GM12878 (cell line): ENCODE results near the gene PLCB2.

Source experiments
- GATAD2B ChIP-seq: fragments of 450-650 bp; conservative IDR thresholded peaks from 2 replicates; pipeline ENCODE4 v1.6.1; 2017; ENCODE audit warnings: low read depth, mild to moderate bottlenecking, moderate library complexity
- POLR2A ChIP-seq: IDR thresholded peaks from 2 replicates; pipeline ENCODE4 v1.6.1; 2011; ENCODE audit warnings: low read depth, mild to moderate bottlenecking, low read length
- POLR2AphosphoS5 ChIP-seq: IDR thresholded peaks from 2 replicates; pipeline ENCODE4 v1.6.1; 2011; ENCODE audit warnings: mild to moderate bottlenecking, low read length, inconsistent platforms
- TF ChIP-seq, protein P1 (sequence below), 3 experiments: IDR thresholded peaks in 2 of 3; conservative IDR thresholded peaks in 1 of 3; 2 replicates each; pipeline ENCODE4 v1.5.1; 2011; ENCODE audit warnings: low read depth in 3 of 3, low read length in 3 of 3, mild to moderate bottlenecking in 3 of 3, control low read depth in 2 of 3, moderate library complexity in 2 of 3, inconsistent platforms in 1 of 3, mixed read lengths in 1 of 3; ENCODE audit not compliant: control insufficient read depth in 2 of 3, insufficient read depth in 1 of 3; ENCODE audit errors: extremely low read depth in 1 of 3

- TF ChIP-seq POLR2A: no peak
- TF ChIP-seq POLR2AphosphoS5: no peak
- TF ChIP-seq, protein P1, sequence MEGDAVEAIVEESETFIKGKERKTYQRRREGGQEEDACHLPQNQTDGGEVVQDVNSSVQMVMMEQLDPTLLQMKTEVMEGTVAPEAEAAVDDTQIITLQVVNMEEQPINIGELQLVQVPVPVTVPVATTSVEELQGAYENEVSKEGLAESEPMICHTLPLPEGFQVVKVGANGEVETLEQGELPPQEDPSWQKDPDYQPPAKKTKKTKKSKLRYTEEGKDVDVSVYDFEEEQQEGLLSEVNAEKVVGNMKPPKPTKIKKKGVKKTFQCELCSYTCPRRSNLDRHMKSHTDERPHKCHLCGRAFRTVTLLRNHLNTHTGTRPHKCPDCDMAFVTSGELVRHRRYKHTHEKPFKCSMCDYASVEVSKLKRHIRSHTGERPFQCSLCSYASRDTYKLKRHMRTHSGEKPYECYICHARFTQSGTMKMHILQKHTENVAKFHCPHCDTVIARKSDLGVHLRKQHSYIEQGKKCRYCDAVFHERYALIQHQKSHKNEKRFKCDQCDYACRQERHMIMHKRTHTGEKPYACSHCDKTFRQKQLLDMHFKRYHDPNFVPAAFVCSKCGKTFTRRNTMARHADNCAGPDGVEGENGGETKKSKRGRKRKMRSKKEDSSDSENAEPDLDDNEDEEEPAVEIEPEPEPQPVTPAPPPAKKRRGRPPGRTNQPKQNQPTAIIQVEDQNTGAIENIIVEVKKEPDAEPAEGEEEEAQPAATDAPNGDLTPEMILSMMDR (IDR thresholded peaks at IDR 0.05 in 2 of 3, conservative IDR thresholded peaks at IDR 0.05 in 1 of 3; ENCODE audit: control insufficient read depth in 2 of 3, extremely low read depth in 1 of 3, insufficient read depth in 1 of 3, low read depth in 3 of 3, low read length in 3 of 3): no peak
- TF ChIP-seq GATAD2B: no peak
These were observed 61.0 kb downstream of the PLCB2 start for GRCh38 chr15:40246496-40247280.
